Spleen (tissue), 11 donors: Measurements from ENCODE around the gene DCLK2. TPM values are rescaled to one million over a fixed set of nuclear protein-coding genes. Genes with fewer than 3 reads are reported as not detected.

Experiments
- DNase-seq: peaks from one replicate; pipeline ENCODE4 v3.0.0-alpha.2; 2020
- H3K27ac ChIP-seq, 8 donors: fragments of 200-600 bp; sonication (generic) in 7 of 8; 1 replicate in 4 of 8; 2 replicates in 4 of 8; pipeline versions ENCODE4 v1.5.0 to v1.8.0; 2016 to 2021; ENCODE audit warnings: inconsistent platforms in 4 of 8, mild to moderate bottlenecking in 4 of 8, moderate library complexity in 1 of 8
- H3K27me3 ChIP-seq, 7 donors: fragments of 200-600 bp; sonication (generic) in 6 of 7; replicated peaks in 1 of 7; 1 replicate in 4 of 7; 2 replicates in 3 of 7; pipeline versions ENCODE4 v1.5.0 to v1.8.0; 2016 to 2021; ENCODE audit warnings: inconsistent platforms in 3 of 7, mild to moderate bottlenecking in 1 of 7
- H3K36me3 ChIP-seq, 6 donors: fragments of 200-600 bp; sonication (generic) in 5 of 6; 1 replicate in 4 of 6; 2 replicates in 2 of 6; pipeline versions ENCODE4 v1.5.0 to v1.8.0; 2016 to 2021; ENCODE audit warnings: inconsistent platforms in 2 of 6
- H3K4me1 ChIP-seq, 6 donors: fragments of 200-600 bp; sonication (generic) in 5 of 6; 1 replicate in 3 of 6; 2 replicates in 3 of 6; pipeline versions ENCODE4 v1.5.0 to v1.8.0; 2016 to 2021; ENCODE audit warnings: inconsistent platforms in 3 of 6
- H3K4me3 ChIP-seq, 8 donors: fragments of 200-600 bp; sonication (generic) in 7 of 8; 1 replicate in 4 of 8; 2 replicates in 4 of 8; pipeline versions ENCODE4 v1.5.0 to v1.8.0; 2016 to 2021; ENCODE audit warnings: inconsistent platforms in 4 of 8, mild to moderate bottlenecking in 4 of 8, moderate library complexity in 2 of 8
- H3K9me3 ChIP-seq, 8 donors: fragments of 200-600 bp; sonication (generic) in 7 of 8; 1 replicate in 4 of 8; 2 replicates in 4 of 8; pipeline versions ENCODE4 v1.5.0 to v1.8.0; 2016 to 2021; ENCODE audit warnings: inconsistent platforms in 4 of 8
- CTCF ChIP-seq, 11 experiments: fragments of 200-600 bp in 7 of 11; fragments of 450-650 bp in 4 of 11; sonication (generic) in 4 of 11; IDR thresholded peaks in 8 of 11; conservative IDR thresholded peaks in 3 of 11; 1 replicate in 7 of 11; 2 replicates in 4 of 11; pipeline versions ENCODE4 v1.4.0 to v1.8.0; 2016 to 2021; ENCODE audit warnings: antibody characterized with exemption in 11 of 11, inconsistent platforms in 4 of 11, mild to moderate bottlenecking in 1 of 11
- POLR2A ChIP-seq, 3 donors: fragments of 450-650 bp; IDR thresholded peaks; one replicate each; pipeline ENCODE4 v1.5.1; 2017; ENCODE audit warnings: antibody characterized with exemption in 3 of 3, mild to moderate bottlenecking in 1 of 3
- POLR2AphosphoS5 ChIP-seq, 3 donors: sonication (generic); formaldehyde crosslinking; IDR thresholded peaks; one replicate each; pipeline ENCODE4 v1.5.1; 2017; ENCODE audit warnings: antibody characterized with exemption in 3 of 3
- WGBS, 5 donors: extraction: QIAGEN DNeasy Blood & Tissue Kit in 3 of 5; methylation state at CpG; one replicate each; pipeline versions ENCODE4 v1.1.5 to v1.1.7; 2013 to 2018; 5-methylcytosine and 5-hydroxymethylcytosine counted together
- intact Hi-C: fragments of 100-400 bp; cut with DNase I; formaldehyde crosslinking; loops from one replicate; pipeline ENCODE4 v1.15.0; 2023; ENCODE audit warnings: low total_unique reads
- polyA plus RNA-seq, 3 donors: library from polyadenylated mRNA; stranded (reverse); fragments of 200-250 nt; gene quantifications; one replicate each; pipeline ENCODE4 v1.2.1, GENCODE V29; 2013
- total RNA-seq, 7 donors: library from RNA; depleted of rRNA in 3 of 7; stranded (reverse); fragments of >200 nt in 3 of 7; fragmentation: NEBNext Ultra II Directional in 4 of 7; extraction: Animal tissue kit (Norgen Biotek cat#: 25700) in 4 of 7; gene quantifications; one replicate each; pipeline versions ENCODE4 v1.1.0 to v1.2.1, GENCODE V29; 2016 to 2021
- donor health status: healthy with polysubstance abuse.
- donor health status: DM: no; HTN: no; CAD: no; lungs with moderate emphysema.
- donor health status: DM: no; HTN: no; CAD: no.
- donor health status: Bipolar disorder and iron deficiency.
- donor health status: healthy.
- donor health status: DM: no; HTN: no; CAD: no.
- donor health status: DM: yes; HTN: yes; CAD: no.

The DCLK2 gene
- total and polyA plus RNA-seq, 10 donors, result 0.53 to 6.1 (median 3.9) TPM

- H3K27ac ChIP-seq, result no peak overlapping the region
- TF ChIP-seq POLR2AphosphoS5 (IDR thresholded peaks at IDR 0.05), result no peak
- no peak for TF ChIP-seq POLR2A (IDR thresholded peaks at IDR 0.05)
- H3K27me3 ChIP-seq, result no peaks in the 10 kb centered on the region
- no peak for DNase-seq
- no peaks in the 10 kb centered on the region for H3K9me3 ChIP-seq
- no peak overlapping the region for H3K4me3 ChIP-seq
- H3K4me1 ChIP-seq, result no peaks in the 10 kb centered on the region
- peaks cover 0 to 9% (median 0%) of the 10 kb centered on the region in 6 donors for H3K36me3 ChIP-seq
- intact Hi-C loops, result loop anchor here (10.0 kb wide), 1 partner anchor 216 kb away; no protein-coding TSS in a partner anchor
- WGBS, 5 donors, result 59 to 76% (median 65%) methylated on average over 2 of the region's 2 CpGs
Measured at GRCh38 chr4:150230561-150230960, 152.3 kb downstream of the DCLK2 start.

GRCh38 chr4:150231107-150231770 is 153.0 kb downstream of the DCLK2 start:
- H3K9me3 ChIP-seq, result no peaks in the 10 kb centered on the region
- H3K27ac ChIP-seq, result no peak overlapping the region
- no peaks in the 10 kb centered on the region for H3K4me1 ChIP-seq
- intact Hi-C loops, result loop anchor here (10.0 kb wide), 1 partner anchor 216 kb away; no protein-coding TSS in a partner anchor
- H3K36me3 ChIP-seq, result peaks cover 0 to 9% (median 0%) of the 10 kb centered on the region in 6 donors
- no peak for DNase-seq
- 86 to 95% (median 93%) methylated on average over 4 of the region's 4 CpGs for WGBS, 5 donors
- H3K27me3 ChIP-seq, result no peaks in the 10 kb centered on the region
- TF ChIP-seq POLR2A (IDR thresholded peaks at IDR 0.05) (no peak), POLR2AphosphoS5 (IDR thresholded peaks at IDR 0.05) (no peak), CTCF (IDR thresholded peaks at IDR 0.05 in 8 of 11, conservative IDR thresholded peaks at IDR 0.05 in 3 of 11) (no peak)
- no peak overlapping the region for H3K4me3 ChIP-seq

GRCh38 chr4:150232029-150232428 is 153.8 kb downstream of the DCLK2 start:
- Histone ChIP-seq H3K4me3 (no peak overlapping the region), H3K36me3 (peaks cover 0 to 9% (median 0%) of the 10 kb centered on the region in 6 donors), H3K27ac (no peak overlapping the region), H3K9me3 (no peaks in the 10 kb centered on the region), H3K4me1 (peaks cover 0 to 4% (median 0%) of the 10 kb centered on the region in 6 donors), H3K27me3 (no peaks in the 10 kb centered on the region)
- 86 to 94% (median 90%) methylated on average over 6 of the region's 6 CpGs for WGBS, 5 donors
- DNase-seq, result no peak
- no peak for TF ChIP-seq POLR2AphosphoS5 (IDR thresholded peaks at IDR 0.05)
- no peak for TF ChIP-seq POLR2A (IDR thresholded peaks at IDR 0.05)
- TF ChIP-seq CTCF (IDR thresholded peaks at IDR 0.05 in 8 of 11, conservative IDR thresholded peaks at IDR 0.05 in 3 of 11), result no peak
- intact Hi-C loops, result loop anchor here (10.0 kb wide), 1 partner anchor 217 kb away; no protein-coding TSS in a partner anchor

- DNase-seq, result no peak
- intact Hi-C loops, result loop anchor here (10.0 kb wide), 1 partner anchor 219 kb away; no protein-coding TSS in a partner anchor
- H3K27ac ChIP-seq, result no peak overlapping the region
- H3K9me3 ChIP-seq, result no peaks in the 10 kb centered on the region
- 81 to 93% (median 87%) methylated on average over 5 of the region's 5 CpGs for WGBS, 5 donors
- TF ChIP-seq POLR2A (IDR thresholded peaks at IDR 0.05) (no peak), CTCF (IDR thresholded peaks at IDR 0.05 in 8 of 11, conservative IDR thresholded peaks at IDR 0.05 in 3 of 11) (no peak), POLR2AphosphoS5 (IDR thresholded peaks at IDR 0.05) (no peak)
- H3K27me3 ChIP-seq, result no peaks in the 10 kb centered on the region
- H3K4me3 ChIP-seq, result no peak overlapping the region
- H3K36me3 ChIP-seq, result peaks cover 0 to 9% (median 0%) of the 10 kb centered on the region in 6 donors
- H3K4me1 ChIP-seq, result peaks cover 0 to 4% (median 0%) of the 10 kb centered on the region in 6 donors
Measured at GRCh38 chr4:150234246-150234645, 156.0 kb downstream of the DCLK2 start.
